T-helper 2 cell treated with Interferon-gamma antibody and Interleukin-4, amounts not matched to agents 5 μg/mL and 100 μg/mL, for 36 hours (primary cell): ENCODE results near the gene ACER3.
"Not testable (repeated sequence)": the region's sequence is repeated elsewhere in the genome, so short reads cannot be mapped to it uniquely, and the experiment has no call there.

Experiments used
- DNase-seq: peaks from one replicate; pipeline ENCODE4 v3.0.0; 2021; ENCODE audit warnings: low spot score
- H3K27ac Mint-ChIP-seq: one replicate; pipeline ENCODE4 v1.8.0; 2021; ENCODE audit warnings: mild to moderate bottlenecking, mixed read lengths
- H3K27me3 Mint-ChIP-seq: one replicate; pipeline ENCODE4 v1.8.0; 2021; ENCODE audit warnings: low read depth, mixed read lengths
- H3K36me3 Mint-ChIP-seq: one replicate; pipeline ENCODE4 v1.8.0; 2021; ENCODE audit warnings: low read depth, mixed read lengths
- H3K4me1 Mint-ChIP-seq: one replicate; pipeline ENCODE4 v1.8.0; 2021; ENCODE audit warnings: low read depth, mixed read lengths
- H3K4me3 Mint-ChIP-seq: one replicate; pipeline ENCODE4 v1.8.0; 2022; ENCODE audit warnings: mild to moderate bottlenecking, moderate library complexity, mixed read lengths
- H3K9me3 Mint-ChIP-seq: one replicate; pipeline ENCODE4 v1.8.0; 2021; ENCODE audit warnings: mixed read lengths

Gene ACER3

GRCh38 chr11:76947190-76947589, 86.5 kb downstream of the ACER3 start:
- no peak overlapping the region for H3K27ac Mint-ChIP-seq
- H3K4me1 Mint-ChIP-seq = no peaks in the 10 kb centered on the region
- H3K36me3 Mint-ChIP-seq = peaks cover 5% of the 10 kb centered on the region
- DNase-seq = no peak
- peaks cover 4% of the 10 kb centered on the region for H3K27me3 Mint-ChIP-seq
- no peak overlapping the region for H3K4me3 Mint-ChIP-seq
- peaks cover 17% of the 10 kb centered on the region for H3K9me3 Mint-ChIP-seq

- Mint-ChIP-seq H3K4me3 (no peak overlapping the region), H3K27ac (no peak overlapping the region)
Measured at GRCh38 chr11:76947800-76948199, 87.1 kb downstream of the ACER3 start.

GRCh38 chr11:76955459-76956114, 94.9 kb downstream of the ACER3 start:
- H3K4me3 Mint-ChIP-seq = no peak overlapping the region

More at GRCh38 chr11:76947800-76948199, 87.1 kb downstream of the ACER3 start:
- Mint-ChIP-seq H3K27me3 (no peaks in the 10 kb centered on the region), H3K36me3 (peaks cover 5% of the 10 kb centered on the region), H3K4me1 (no peaks in the 10 kb centered on the region), H3K9me3 (peaks cover 17% of the 10 kb centered on the region)
- DNase-seq = no peak

GRCh38 chr11:76962583-76963416, 102.1 kb downstream of the ACER3 start:
- Mint-ChIP-seq H3K27ac (peak overlapping the region; percentile 64), H3K4me1 (peaks cover 16% of the 10 kb centered on the region), H3K27me3 (no peaks in the 10 kb centered on the region), H3K4me3 (peak overlapping the region; percentile 8), H3K9me3 (peaks cover 5% of the 10 kb centered on the region), H3K36me3 (peaks cover 5% of the 10 kb centered on the region)
- no peak for DNase-seq

More at GRCh38 chr11:76955459-76956114, 94.9 kb downstream of the ACER3 start:
- Mint-ChIP-seq H3K36me3 (no peaks in the 10 kb centered on the region), H3K9me3 (no peaks in the 10 kb centered on the region), H3K4me1 (no peaks in the 10 kb centered on the region), H3K27ac (no peak overlapping the region), H3K27me3 (no peaks in the 10 kb centered on the region)
- DNase-seq = no peak

- not testable (repeated sequence) for H3K9me3 Mint-ChIP-seq, H3K27me3 Mint-ChIP-seq, DNase-seq, H3K36me3 Mint-ChIP-seq, H3K4me3 Mint-ChIP-seq, H3K27ac Mint-ChIP-seq
- peaks cover 16% of the 10 kb centered on the region for H3K4me1 Mint-ChIP-seq
Measured at GRCh38 chr11:76963417-76964168, 102.9 kb downstream of the ACER3 start.

- DNase-seq = no peak
- no peaks in the 10 kb centered on the region for H3K27me3 Mint-ChIP-seq
- peaks cover 4% of the 10 kb centered on the region for H3K36me3 Mint-ChIP-seq
- no peak overlapping the region for H3K27ac Mint-ChIP-seq
- H3K9me3 Mint-ChIP-seq = peaks cover 14% of the 10 kb centered on the region
- H3K4me1 Mint-ChIP-seq = no peaks in the 10 kb centered on the region
- no peak overlapping the region for H3K4me3 Mint-ChIP-seq
Measured at GRCh38 chr11:76972051-76972450, 111.3 kb downstream of the ACER3 start.

- peaks cover 20% of the 10 kb centered on the region for H3K9me3 Mint-ChIP-seq
- H3K27me3 Mint-ChIP-seq = no peaks in the 10 kb centered on the region
- H3K36me3 Mint-ChIP-seq = peaks cover 11% of the 10 kb centered on the region
- no peak for DNase-seq
- no peak overlapping the region for H3K4me3 Mint-ChIP-seq
- no peak overlapping the region for H3K27ac Mint-ChIP-seq
- H3K4me1 Mint-ChIP-seq = no peaks in the 10 kb centered on the region
Measured at GRCh38 chr11:76974179-76974891, 113.6 kb downstream of the ACER3 start.

- no peak for DNase-seq
- peaks cover 19% of the 10 kb centered on the region for H3K9me3 Mint-ChIP-seq
- H3K36me3 Mint-ChIP-seq = peaks cover 11% of the 10 kb centered on the region
- no peaks in the 10 kb centered on the region for H3K27me3 Mint-ChIP-seq
- H3K4me1 Mint-ChIP-seq = no peaks in the 10 kb centered on the region
- no peak overlapping the region for H3K27ac Mint-ChIP-seq
- no peak overlapping the region for H3K4me3 Mint-ChIP-seq
Measured at GRCh38 chr11:76975513-76975912, 114.8 kb downstream of the ACER3 start.

GRCh38 chr11:76977791-76978190, 117.1 kb downstream of the ACER3 start:
- H3K27ac Mint-ChIP-seq = no peak overlapping the region
- H3K27me3 Mint-ChIP-seq = no peaks in the 10 kb centered on the region
- H3K4me1 Mint-ChIP-seq = no peaks in the 10 kb centered on the region
- no peak overlapping the region for H3K4me3 Mint-ChIP-seq
- DNase-seq = no peak
- H3K9me3 Mint-ChIP-seq = peaks cover 6% of the 10 kb centered on the region
- peaks cover 9% of the 10 kb centered on the region for H3K36me3 Mint-ChIP-seq

- DNase-seq = no peak
- no peaks in the 10 kb centered on the region for H3K27me3 Mint-ChIP-seq
- H3K4me1 Mint-ChIP-seq = no peaks in the 10 kb centered on the region
- H3K27ac Mint-ChIP-seq = no peak overlapping the region
- no peak overlapping the region for H3K4me3 Mint-ChIP-seq
- H3K36me3 Mint-ChIP-seq = peaks cover 9% of the 10 kb centered on the region
- H3K9me3 Mint-ChIP-seq = peaks cover 6% of the 10 kb centered on the region
Measured at GRCh38 chr11:76978239-76978638, 117.5 kb downstream of the ACER3 start.

- H3K27ac Mint-ChIP-seq = no peak overlapping the region
- no peak overlapping the region for H3K4me3 Mint-ChIP-seq
- H3K27me3 Mint-ChIP-seq = no peaks in the 10 kb centered on the region
- peaks cover 6% of the 10 kb centered on the region for H3K9me3 Mint-ChIP-seq
- no peak for DNase-seq
- no peaks in the 10 kb centered on the region for H3K4me1 Mint-ChIP-seq
- peaks cover 9% of the 10 kb centered on the region for H3K36me3 Mint-ChIP-seq
Measured at GRCh38 chr11:76978818-76979217, 118.1 kb downstream of the ACER3 start.

- peaks cover 9% of the 10 kb centered on the region for H3K36me3 Mint-ChIP-seq
- no peaks in the 10 kb centered on the region for H3K27me3 Mint-ChIP-seq
- no peak overlapping the region for H3K27ac Mint-ChIP-seq
- no peak for DNase-seq
- H3K4me3 Mint-ChIP-seq = no peak overlapping the region
- peaks cover 6% of the 10 kb centered on the region for H3K9me3 Mint-ChIP-seq
- no peaks in the 10 kb centered on the region for H3K4me1 Mint-ChIP-seq
Measured at GRCh38 chr11:76980196-76980595, 119.5 kb downstream of the ACER3 start.

GRCh38 chr11:76984743-76985142, 124.0 kb downstream of the ACER3 start:
- Mint-ChIP-seq H3K9me3 (no peaks in the 10 kb centered on the region), H3K27ac (no peak overlapping the region), H3K4me3 (no peak overlapping the region), H3K4me1 (no peaks in the 10 kb centered on the region), H3K36me3 (no peaks in the 10 kb centered on the region), H3K27me3 (no peaks in the 10 kb centered on the region)
- no peak for DNase-seq
